Inferior parietal cortex (tissue), 1 donor: ENCODE data around the gene TNN.
"Not testable (repeated sequence)": the region's sequence is repeated elsewhere in the genome, so short reads cannot be mapped to it uniquely, and the experiment has no call there.

Experiments used
- DNase-seq: peaks from one replicate; pipeline ENCODE4 v3.0.0-alpha.2; 2016; ENCODE audit errors: extremely low spot score

The TNN gene

GRCh38 chr1:175070818-175071217, 3.2 kb downstream of the TNN start:
- no peak for DNase-seq

- no peak for DNase-seq
Observed at GRCh38 chr1:175071276-175071943, 3.8 kb downstream of the TNN start.

- peak; percentile 64 for DNase-seq
Observed at GRCh38 chr1:175072099-175072951, 4.7 kb downstream of the TNN start.

- DNase-seq: no peak
Observed at GRCh38 chr1:175073061-175073460, 5.4 kb downstream of the TNN start.

GRCh38 chr1:175073633-175074032, 6.0 kb downstream of the TNN start:
- DNase-seq: no peak

- DNase-seq: no peak
Observed at GRCh38 chr1:175075572-175076568, 8.2 kb downstream of the TNN start.

GRCh38 chr1:175077356-175078030, 9.9 kb downstream of the TNN start:
- DNase-seq: no peak

- DNase-seq: no peak
Observed at GRCh38 chr1:175078629-175079028, 11.0 kb downstream of the TNN start.

- DNase-seq: no peak
Observed at GRCh38 chr1:175079338-175079737, 11.7 kb downstream of the TNN start.

- no peak for DNase-seq
Observed at GRCh38 chr1:175080030-175080429, 12.4 kb downstream of the TNN start.

GRCh38 chr1:175081983-175082382, 14.3 kb downstream of the TNN start:
- DNase-seq: no peak

GRCh38 chr1:175088525-175088951, 20.9 kb downstream of the TNN start:
- DNase-seq: no peak

- no peak for DNase-seq
Observed at GRCh38 chr1:175089136-175089718, 21.6 kb downstream of the TNN start.

GRCh38 chr1:175090780-175091179, 23.1 kb downstream of the TNN start:
- no peak for DNase-seq

- no peak for DNase-seq
Observed at GRCh38 chr1:175094626-175095025, 27.0 kb downstream of the TNN start.

GRCh38 chr1:175095069-175095468, 27.4 kb downstream of the TNN start:
- DNase-seq: no peak

GRCh38 chr1:175095978-175096607, 28.5 kb downstream of the TNN start:
- DNase-seq: no peak

- DNase-seq: no peak
Observed at GRCh38 chr1:175097361-175097760, 29.7 kb downstream of the TNN start.

- DNase-seq: no peak
Observed at GRCh38 chr1:175099916-175100315, 32.3 kb downstream of the TNN start.

- DNase-seq: not testable (repeated sequence)
Observed at GRCh38 chr1:175102166-175102565, 34.5 kb downstream of the TNN start.
